Activated CD4-positive, alpha-beta T cell treated with anti-CD3 and anti-CD28 coated beads, Interleukin-2, Interleukin-4, amounts not matched to agents 100 ng/mL and 50 ng/mL, durations not matched to agents 16 hours and 8 hours (primary cell): Measurements from ENCODE around the gene F2RL1.
"Not testable (repeated sequence)": the region's sequence is repeated elsewhere in the genome, so short reads cannot be mapped to it uniquely, and the experiment has no call there.

Experiments used
- DNase-seq: peaks from one replicate; pipeline ENCODE4 v3.0.0-alpha.2; 2020; ENCODE audit warnings: low spot score

The F2RL1 gene

GRCh38 chr5:76818844-76819831 is at the start of gene F2RL1:
Gene F2RL1, plus strand, starts transcription at chr5:76819030. Its CDS starts 153 bp downstream, at chr5:76819183.
- DNase-seq = peak; percentile 13

- DNase-seq = not testable (repeated sequence)
Observed at GRCh38 chr5:76771041-76771440, 47.8 kb upstream of the F2RL1 start.

GRCh38 chr5:76771705-76772405 is 47.0 kb upstream of the F2RL1 start:
- DNase-seq = no peak

GRCh38 chr5:76775921-76776320 is 42.9 kb upstream of the F2RL1 start:
- DNase-seq = no peak

GRCh38 chr5:76776391-76776790 is 42.4 kb upstream of the F2RL1 start:
- DNase-seq = no peak

- DNase-seq = not testable (repeated sequence)
Observed at GRCh38 chr5:76780616-76781015, 38.2 kb upstream of the F2RL1 start.

GRCh38 chr5:76781775-76782174 is 37.1 kb upstream of the F2RL1 start:
- no peak for DNase-seq

GRCh38 chr5:76782444-76782843 is 36.4 kb upstream of the F2RL1 start:
- DNase-seq = no peak

- no peak for DNase-seq
Observed at GRCh38 chr5:76787237-76787636, 31.6 kb upstream of the F2RL1 start.

GRCh38 chr5:76788362-76788761 is 30.5 kb upstream of the F2RL1 start:
- DNase-seq = no peak

GRCh38 chr5:76789275-76789674 is 29.6 kb upstream of the F2RL1 start:
- DNase-seq = not testable (repeated sequence)

- DNase-seq = peak; percentile 7
Observed at GRCh38 chr5:76789991-76790581, 28.7 kb upstream of the F2RL1 start.

- peak; percentile 73 for DNase-seq
Observed at GRCh38 chr5:76790632-76791290, 28.1 kb upstream of the F2RL1 start.

GRCh38 chr5:76791461-76791860 is 27.4 kb upstream of the F2RL1 start:
- no peak for DNase-seq

GRCh38 chr5:76794871-76795270 is 24.0 kb upstream of the F2RL1 start:
- no peak for DNase-seq

- no peak for DNase-seq
Observed at GRCh38 chr5:76799588-76799987, 19.2 kb upstream of the F2RL1 start.

GRCh38 chr5:76800579-76800978 is 18.3 kb upstream of the F2RL1 start:
- DNase-seq = no peak

- no peak for DNase-seq
Observed at GRCh38 chr5:76801159-76801802, 17.5 kb upstream of the F2RL1 start.

GRCh38 chr5:76801803-76802195 is 17.0 kb upstream of the F2RL1 start:
- no peak for DNase-seq

GRCh38 chr5:76804266-76804665 is 14.6 kb upstream of the F2RL1 start:
- DNase-seq = no peak

- peak; percentile 37 for DNase-seq
Observed at GRCh38 chr5:76805821-76806505, 12.9 kb upstream of the F2RL1 start.
